ENCODE measurements around the gene HBA2.

- TF ChIP-seq CTCF (conservative IDR thresholded peaks at IDR 0.05; ENCODE audit: low read length): peak; percentile 38; the same call in 1 of the 2 replicates
- no peak for TF ChIP-seq EZH2phosphoT487 (IDR thresholded peaks at IDR 0.05; ENCODE audit: borderline replicate concordance)
Measured at GRCh38 chr16:181565-182021, 8.9 kb downstream of the HBA2 start.
